GM12878 (cell line): ENCODE results near the gene RTCB. TPM values are rescaled to one million over a fixed set of nuclear protein-coding genes. Genes with fewer than 3 reads are reported as not detected.

ENCODE experiments used
- ATAC-seq: fragments of 200-7000 bp; cut with Tn5 transposase; 3 replicates; pipeline ENCODE4 v1.9.1; 2020; ENCODE audit warnings: mild to moderate bottlenecking, moderate library complexity
- BruUV-seq: library from RNA; stranded (reverse); fragments of 400-500 nt; replicated peaks from 2 replicates; lab custom pipeline; 2021; lab: Mats Ljungman, UMichigan
- CTCF ChIA-PET: fragments of 300-600 bp; sonication (Branson Sonifier 250); formaldehyde crosslinking; extraction: SDS; loops from one replicate; lab custom pipeline; 2021; ENCODE audit warnings: inconsistent platforms; lab: Yijun Ruan, JAX
- POLR2A ChIA-PET: fragments of 350-600 bp; formaldehyde crosslinking; extraction: SDS; loops from one replicate; lab custom pipeline; 2021; ENCODE audit warnings: inconsistent platforms; lab: Charles Lee
- RAD21 ChIA-PET: fragments of 300-600 bp; sonication (Branson Sonifier 250); formaldehyde crosslinking; loops from one replicate; lab custom pipeline; 2023; ENCODE audit warnings: antibody characterized with exemption; ENCODE audit not compliant: unreplicated experiment; lab: Charles Lee
- SMC1A ChIA-PET: fragments of 300-600 bp; sonication (Branson Sonifier 250); formaldehyde crosslinking; loops from one replicate; lab custom pipeline; 2023; ENCODE audit not compliant: unreplicated experiment, uncharacterized antibody; lab: Charles Lee
- DNase-seq: peaks from one replicate; pipeline ENCODE4 v3.0.0-alpha.2; 2011; ENCODE audit warnings: low read depth, low spot score
- FAIRE-seq: peaks from 3 replicates; lab custom pipeline; 2011; peaks lifted over from hg19 to GRCh38; lab: Jason Lieb, UNC
- H2AFZ ChIP-seq: 2 replicates; pipeline ENCODE4 v1.6.0; 2011; ENCODE audit warnings: low read depth, low read length, control low read depth; ENCODE audit not compliant: control insufficient read depth
- H3K27ac ChIP-seq: 2 replicates; pipeline ENCODE4 v1.5.1; 2011; ENCODE audit warnings: control low read depth; ENCODE audit not compliant: control insufficient read depth, insufficient read depth
- H3K27me3 ChIP-seq, 2 experiments: replicated peaks in 1 of 2; 2 replicates each; pipeline versions ENCODE4 v1.6.0 to v1.6.1; 2011; ENCODE audit warnings: low read length in 1 of 2; ENCODE audit not compliant: control insufficient read depth in 2 of 2, insufficient read depth in 2 of 2
- H3K36me3 ChIP-seq, 2 experiments: 2 replicates each; pipeline ENCODE4 v1.5.1; 2011; ENCODE audit warnings: low read length in 1 of 2; ENCODE audit not compliant: control insufficient read depth in 2 of 2, insufficient read depth in 2 of 2
- H3K4me1 ChIP-seq: 2 replicates; pipeline ENCODE4 v1.6.1; 2011; ENCODE audit warnings: mild to moderate bottlenecking, low read length, moderate library complexity, mixed read lengths; ENCODE audit not compliant: control insufficient read depth, insufficient read depth
- H3K4me2 ChIP-seq: 2 replicates; pipeline ENCODE4 v1.6.0; 2011; ENCODE audit warnings: control low read depth; ENCODE audit not compliant: control insufficient read depth, insufficient read depth
- H3K4me3 ChIP-seq: fragments of 200-600 bp; sonication (generic); 2 replicates; pipeline ENCODE4 v1.5.1; 2016
- H3K79me2 ChIP-seq: 2 replicates; pipeline ENCODE4 v1.6.0; 2011; ENCODE audit warnings: low read length; ENCODE audit not compliant: control insufficient read depth, insufficient read depth
- H3K9ac ChIP-seq: 2 replicates; pipeline ENCODE4 v1.8.0; 2011; ENCODE audit warnings: low read length, control low read depth, mixed read lengths; ENCODE audit not compliant: control insufficient read depth, insufficient read depth
- H3K9me3 ChIP-seq: replicated peaks from 3 replicates; pipeline ENCODE4 v1.5.1; 2011; ENCODE audit warnings: mild to moderate bottlenecking, low read length; ENCODE audit not compliant: control insufficient read depth, insufficient read depth
- H4K20me1 ChIP-seq: 2 replicates; pipeline ENCODE4 v1.6.0; 2011; ENCODE audit not compliant: control insufficient read depth, insufficient read depth
- BRCA1 ChIP-seq: IDR thresholded peaks from 2 replicates; pipeline ENCODE4 v1.6.1; 2011; ENCODE audit warnings: low read depth, low read length, improper control_type of control experiment
- FOS ChIP-seq: IDR thresholded peaks from 3 replicates; pipeline ENCODE4 v1.6.1; 2011; ENCODE audit warnings: borderline replicate concordance; ENCODE audit not compliant: insufficient read length; ENCODE audit errors: extremely low read depth
- NFIC ChIP-seq: IDR thresholded peaks from 2 replicates; pipeline ENCODE4 v1.6.1; 2012; ENCODE audit warnings: low read depth, mild to moderate bottlenecking, inconsistent platforms, low read length, moderate library complexity
- PAX5 ChIP-seq: IDR thresholded peaks from 2 replicates; pipeline ENCODE4 v1.6.1; 2011; ENCODE audit warnings: low read depth, low read length, borderline replicate concordance
- RELA ChIP-seq: fragments of 450-650 bp; IDR thresholded peaks from 2 replicates; pipeline ENCODE4 v1.8.0; 2014; ENCODE audit warnings: borderline replicate concordance; ENCODE audit not compliant: partially characterized antibody
- SP1 ChIP-seq: IDR thresholded peaks from one replicate; pipeline ENCODE4 v1.6.1; 2011; ENCODE audit warnings: low read depth, low read length
- SUPT20H ChIP-seq: IDR thresholded peaks from 2 replicates; pipeline ENCODE4 v1.6.1; 2011; ENCODE audit warnings: low read depth, mild to moderate bottlenecking, low read length, moderate library complexity, borderline replicate concordance; ENCODE audit not compliant: control insufficient read depth
- TCF12 ChIP-seq: IDR thresholded peaks from 2 replicates; pipeline ENCODE4 v1.6.1; 2011; ENCODE audit warnings: low read depth, mild to moderate bottlenecking, low read length
- whole genome bisulfite sequencing: methylation state at CpG from one replicate; pipeline ENCODE4 v1.1.6; 2016; ENCODE audit warnings: low lambda C conversion rate; ENCODE audit not compliant: insufficient replicate concordance, insufficient coverage; ENCODE audit errors: missing lambda C conversion rate; 5-methylcytosine and 5-hydroxymethylcytosine counted together
- in situ Hi-C: fragments of 300-500 bp; cut with MboI; formaldehyde crosslinking; loops from 9 replicates; pipeline ENCODE4 v1.14.3; 2018; ENCODE audit warnings: mixed read lengths
- intact Hi-C: fragments of 100-400 bp; cut with micrococcal nuclease; formaldehyde crosslinking; loops from one replicate; pipeline ENCODE4 v1.14.2; 2022; ENCODE audit not compliant: unreplicated experiment
- polyA plus RNA-seq, 11 experiments: library from polyadenylated mRNA; depleted of rRNA in 4 of 11; unstranded in 6 of 11; stranded (reverse) in 5 of 11; fragments of >200 nt; fragmentation: Nextera tagmentation in 4 of 11; fragmentation: Illumina TruSeq in 1 of 11; extraction: Ambion mirVana in 4 of 11; extraction: Trizol in 1 of 11; gene quantifications; 1 replicate in 1 of 11; 2 replicates in 10 of 11; pipeline versions ENCODE4 v1.2.1 to v1.2.3, GENCODE V29; 2011 to 2016; ENCODE audit warnings: inconsistent platforms in 2 of 11, missing spikeins in 2 of 11, low read depth in 1 of 11
- total RNA-seq, 4 experiments: library from RNA; depleted of rRNA in 3 of 4; stranded (reverse); fragments of >200 nt in 3 of 4; fragmentation: Illumina TruSeq in 1 of 4; extraction: Trizol in 1 of 4; gene quantifications; 2 replicates each; pipeline versions ENCODE4 v1.2.1 to v1.2.3, GENCODE V29; 2013 to 2021
- TF ChIP-seq, protein P1 (sequence below): fragments of 450-650 bp; IDR thresholded peaks from 2 replicates; pipeline ENCODE4 v1.6.1; 2016; ENCODE audit warnings: mild to moderate bottlenecking
- TF ChIP-seq, protein P2 (sequence below): IDR thresholded peaks from 2 replicates; pipeline ENCODE4 v1.6.1; 2012; ENCODE audit warnings: mild to moderate bottlenecking, low read depth, low read length
- TF ChIP-seq, protein P3 (sequence below): IDR thresholded peaks from 2 replicates; pipeline ENCODE4 v1.6.1; 2011; ENCODE audit warnings: low read depth, mild to moderate bottlenecking, low read length, moderate library complexity, borderline replicate concordance; ENCODE audit errors: extremely low read depth

The RTCB gene
- total and polyA plus RNA-seq, 10 of the 15 experiments (the other 5 are each of a cell fraction or from before 2014, with no cell fraction given): 88.4 to 203 (median 106) TPM

DNA sequence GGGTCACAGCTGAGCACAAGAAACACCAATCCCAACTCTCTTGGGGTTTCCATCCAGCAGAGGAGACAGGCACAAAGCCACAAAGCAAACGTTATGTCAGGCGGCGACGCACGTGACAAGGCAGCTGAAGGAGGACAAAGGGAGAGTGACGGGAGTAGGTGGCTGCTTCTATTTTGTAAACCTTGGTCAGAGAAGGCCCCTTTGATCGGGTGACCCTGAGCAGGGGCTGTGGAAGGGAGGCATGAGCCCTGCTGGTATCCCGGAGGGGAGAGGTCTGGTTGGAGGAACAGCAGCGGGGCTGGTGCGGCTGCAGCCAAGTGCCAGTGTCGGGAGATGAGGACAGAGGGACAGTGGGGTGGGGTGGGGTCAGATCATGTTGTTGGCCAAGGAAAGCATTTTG lies 71.6 kb downstream of the RTCB start:
- H3K27ac ChIP-seq: no peak overlapping the region
- H3K4me1 ChIP-seq: no peaks in the 10 kb centered on the region
- ChIA-PET SMC1A (no interaction called here), CTCF (no interaction called here), RAD21 (no interaction called here), POLR2A (no interaction called here)
- no peak overlapping the region for H3K4me3 ChIP-seq
- H4K20me1 ChIP-seq: no peaks in the 10 kb centered on the region
- intact Hi-C loops: no loop called here
- WGBS: 48% methylated on average over 11 of the region's 11 CpGs
- BruUV-seq: no TSS peak
- no peak overlapping the region for H3K4me2 ChIP-seq
- H3K36me3 ChIP-seq: no peaks in the 10 kb centered on the region
- no peaks in the 10 kb centered on the region for H3K79me2 ChIP-seq
- H3K9ac ChIP-seq: no peak overlapping the region
- no peak for DNase-seq
- TF ChIP-seq NFIC: no peak
- no peak for TF ChIP-seq PAX5
- TF ChIP-seq, protein P1, sequence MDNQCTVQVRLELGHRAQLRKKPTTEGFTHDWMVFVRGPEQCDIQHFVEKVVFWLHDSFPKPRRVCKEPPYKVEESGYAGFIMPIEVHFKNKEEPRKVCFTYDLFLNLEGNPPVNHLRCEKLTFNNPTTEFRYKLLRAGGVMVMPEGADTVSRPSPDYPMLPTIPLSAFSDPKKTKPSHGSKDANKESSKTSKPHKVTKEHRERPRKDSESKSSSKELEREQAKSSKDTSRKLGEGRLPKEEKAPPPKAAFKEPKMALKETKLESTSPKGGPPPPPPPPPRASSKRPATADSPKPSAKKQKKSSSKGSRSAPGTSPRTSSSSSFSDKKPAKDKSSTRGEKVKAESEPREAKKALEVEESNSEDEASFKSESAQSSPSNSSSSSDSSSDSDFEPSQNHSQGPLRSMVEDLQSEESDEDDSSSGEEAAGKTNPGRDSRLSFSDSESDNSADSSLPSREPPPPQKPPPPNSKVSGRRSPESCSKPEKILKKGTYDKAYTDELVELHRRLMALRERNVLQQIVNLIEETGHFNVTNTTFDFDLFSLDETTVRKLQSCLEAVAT: no peak
- no peak for TF ChIP-seq BRCA1
- ATAC-seq: no peak
- H3K9me3 ChIP-seq: no peaks in the 10 kb centered on the region
- H3K27me3 ChIP-seq: no peaks in the 10 kb centered on the region; a peak in 2 of 4 replicates
- FAIRE-seq: no peak
- in situ Hi-C loops: no loop called here
- H2AFZ ChIP-seq: no peak overlapping the region

DNA sequence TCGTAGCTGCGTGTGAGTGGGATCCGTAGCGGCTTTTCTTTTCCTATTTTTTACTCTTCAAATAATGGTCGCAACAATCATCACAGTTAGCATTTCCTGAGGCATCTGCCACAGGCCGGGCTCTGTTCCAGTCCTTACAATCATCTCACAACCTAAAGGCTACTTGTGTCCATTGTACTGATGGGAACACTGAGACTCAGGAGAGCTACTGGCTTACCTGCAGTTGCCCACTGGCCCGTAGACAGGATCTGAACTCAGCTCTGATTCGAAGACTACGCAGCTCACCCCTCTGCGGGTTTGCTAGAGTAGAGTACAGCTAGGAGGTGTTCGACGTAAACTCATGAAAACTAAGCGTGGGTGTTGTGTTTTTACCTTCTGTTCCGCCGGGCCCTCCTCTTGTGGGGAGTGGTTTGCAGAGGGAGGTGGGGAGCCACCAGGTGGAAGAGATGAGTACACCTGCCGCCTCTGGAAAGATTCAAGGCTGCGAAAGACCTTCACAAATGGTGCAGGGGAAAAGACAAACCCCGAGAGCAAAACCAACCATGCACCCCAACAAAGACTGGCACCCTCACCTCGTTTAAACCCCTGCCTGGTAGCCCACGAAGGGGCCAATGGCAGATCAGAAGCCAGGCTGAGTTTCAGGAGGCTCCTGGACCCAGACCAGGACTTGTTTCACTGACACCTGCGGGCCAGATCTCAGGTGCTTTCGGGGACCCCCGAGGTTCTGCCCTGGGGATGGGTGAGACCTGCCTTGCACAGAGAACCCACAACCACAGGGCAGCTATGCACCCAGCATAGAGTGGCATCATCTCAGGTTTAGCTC lies 72.6 kb downstream of the RTCB start:
- CTCF ChIA-PET: no interaction called here
- DNase-seq: no peak
- H3K9me3 ChIP-seq: no peaks in the 10 kb centered on the region
- TF ChIP-seq SUPT20H: no peak
- no peak for TF ChIP-seq FOS
- no peak for TF ChIP-seq RELA
- TF ChIP-seq, protein P2, sequence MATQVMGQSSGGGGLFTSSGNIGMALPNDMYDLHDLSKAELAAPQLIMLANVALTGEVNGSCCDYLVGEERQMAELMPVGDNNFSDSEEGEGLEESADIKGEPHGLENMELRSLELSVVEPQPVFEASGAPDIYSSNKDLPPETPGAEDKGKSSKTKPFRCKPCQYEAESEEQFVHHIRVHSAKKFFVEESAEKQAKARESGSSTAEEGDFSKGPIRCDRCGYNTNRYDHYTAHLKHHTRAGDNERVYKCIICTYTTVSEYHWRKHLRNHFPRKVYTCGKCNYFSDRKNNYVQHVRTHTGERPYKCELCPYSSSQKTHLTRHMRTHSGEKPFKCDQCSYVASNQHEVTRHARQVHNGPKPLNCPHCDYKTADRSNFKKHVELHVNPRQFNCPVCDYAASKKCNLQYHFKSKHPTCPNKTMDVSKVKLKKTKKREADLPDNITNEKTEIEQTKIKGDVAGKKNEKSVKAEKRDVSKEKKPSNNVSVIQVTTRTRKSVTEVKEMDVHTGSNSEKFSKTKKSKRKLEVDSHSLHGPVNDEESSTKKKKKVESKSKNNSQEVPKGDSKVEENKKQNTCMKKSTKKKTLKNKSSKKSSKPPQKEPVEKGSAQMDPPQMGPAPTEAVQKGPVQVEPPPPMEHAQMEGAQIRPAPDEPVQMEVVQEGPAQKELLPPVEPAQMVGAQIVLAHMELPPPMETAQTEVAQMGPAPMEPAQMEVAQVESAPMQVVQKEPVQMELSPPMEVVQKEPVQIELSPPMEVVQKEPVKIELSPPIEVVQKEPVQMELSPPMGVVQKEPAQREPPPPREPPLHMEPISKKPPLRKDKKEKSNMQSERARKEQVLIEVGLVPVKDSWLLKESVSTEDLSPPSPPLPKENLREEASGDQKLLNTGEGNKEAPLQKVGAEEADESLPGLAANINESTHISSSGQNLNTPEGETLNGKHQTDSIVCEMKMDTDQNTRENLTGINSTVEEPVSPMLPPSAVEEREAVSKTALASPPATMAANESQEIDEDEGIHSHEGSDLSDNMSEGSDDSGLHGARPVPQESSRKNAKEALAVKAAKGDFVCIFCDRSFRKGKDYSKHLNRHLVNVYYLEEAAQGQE: no peak
- TF ChIP-seq, protein P3, sequence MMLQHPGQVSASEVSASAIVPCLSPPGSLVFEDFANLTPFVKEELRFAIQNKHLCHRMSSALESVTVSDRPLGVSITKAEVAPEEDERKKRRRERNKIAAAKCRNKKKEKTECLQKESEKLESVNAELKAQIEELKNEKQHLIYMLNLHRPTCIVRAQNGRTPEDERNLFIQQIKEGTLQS: no peak
- TF ChIP-seq TCF12: no peak
- TF ChIP-seq SP1: no peak

More for the DNA sequence above, 72.6 kb downstream of the RTCB start:
- intact Hi-C loops (no loop called here), in situ Hi-C loops (no loop called here)
- Histone ChIP-seq H3K27me3 (no peaks in the 10 kb centered on the region; a peak in 2 of 4 replicates), H2AFZ (no peak overlapping the region), H3K79me2 (no peaks in the 10 kb centered on the region), H4K20me1 (no peaks in the 10 kb centered on the region), H3K9ac (no peak overlapping the region), H3K4me2 (no peak overlapping the region), H3K27ac (no peak overlapping the region), H3K4me3 (no peak overlapping the region), H3K4me1 (no peaks in the 10 kb centered on the region), H3K36me3 (no peaks in the 10 kb centered on the region)
- BruUV-seq: no TSS peak
- WGBS: 42% methylated on average over 23 of the region's 23 CpGs
- ChIA-PET POLR2A (no interaction called here), SMC1A (no interaction called here), RAD21 (no interaction called here)
- ATAC-seq (no peak), FAIRE-seq (no peak)
